Liver (tissue), 3 donors: ENCODE data around the gene NUPR1.

Experiments used
- CTCF ChIP-seq: fragments of 150-350 bp; IDR thresholded peaks from 2 replicates; pipeline ENCODE4 v1.5.1; 2017; ENCODE audit warnings: improper control_type of control experiment, low read depth, low read length; ENCODE audit not compliant: missing input control
- EGR1 ChIP-seq, 2 donors: IDR thresholded peaks; 2 replicates each; pipeline ENCODE4 v1.6.1; 2016 to 2018; ENCODE audit warnings: antibody characterized with exemption in 2 of 2, low read depth in 2 of 2
- RAD21 ChIP-seq, 2 donors: IDR thresholded peaks; 2 replicates each; pipeline ENCODE4 v1.6.1; 2016; ENCODE audit warnings: antibody characterized with exemption in 2 of 2, mild to moderate bottlenecking in 2 of 2
- SP1 ChIP-seq: IDR thresholded peaks from 2 replicates; pipeline ENCODE4 v1.6.1; 2018; ENCODE audit warnings: antibody characterized with exemption, mild to moderate bottlenecking
- TAF1 ChIP-seq: conservative IDR thresholded peaks from 2 replicates; pipeline ENCODE4 v1.6.1; 2016; ENCODE audit warnings: antibody characterized with exemption, mild to moderate bottlenecking
- YY1 ChIP-seq: IDR thresholded peaks from 2 replicates; pipeline ENCODE4 v1.6.1; 2016; ENCODE audit warnings: antibody characterized with exemption, mild to moderate bottlenecking
- TF ChIP-seq, protein P1 (sequence below): IDR thresholded peaks from 2 replicates; pipeline ENCODE4 v1.6.1; 2016; ENCODE audit warnings: antibody characterized with exemption
- TF ChIP-seq, protein P2 (sequence below): IDR thresholded peaks from 2 replicates; pipeline ENCODE4 v1.6.1; 2016; ENCODE audit warnings: antibody characterized with exemption
- donor health status: healthy.
- donor health status: healthy.

- TF ChIP-seq CTCF (no peak), YY1 (no peak), RAD21 (IDR thresholded peaks at IDR 0.05) (no peak), EGR1 (IDR thresholded peaks at IDR 0.05; ENCODE audit: low read depth in 2 of 2) (no peak), SP1 (no peak), TAF1 (no peak)
- TF ChIP-seq, protein P1, sequence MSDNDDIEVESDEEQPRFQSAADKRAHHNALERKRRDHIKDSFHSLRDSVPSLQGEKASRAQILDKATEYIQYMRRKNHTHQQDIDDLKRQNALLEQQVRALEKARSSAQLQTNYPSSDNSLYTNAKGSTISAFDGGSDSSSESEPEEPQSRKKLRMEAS, result no peak
- TF ChIP-seq, protein P2, sequence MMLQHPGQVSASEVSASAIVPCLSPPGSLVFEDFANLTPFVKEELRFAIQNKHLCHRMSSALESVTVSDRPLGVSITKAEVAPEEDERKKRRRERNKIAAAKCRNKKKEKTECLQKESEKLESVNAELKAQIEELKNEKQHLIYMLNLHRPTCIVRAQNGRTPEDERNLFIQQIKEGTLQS, result no peak
Measured at GRCh38 chr16:28567292-28567691, 28.5 kb upstream of the NUPR1 start.
